NCI-H510A treated with DMSO at 0.1 percent for 48 hours (cell line): Measurements from ENCODE around the gene UTS2B.

Experiments used
- DNase-seq: peaks from one replicate; lab custom pipeline; 2025; lab: John Stamatoyannopoulos, UW

UTS2B gene

DNA sequence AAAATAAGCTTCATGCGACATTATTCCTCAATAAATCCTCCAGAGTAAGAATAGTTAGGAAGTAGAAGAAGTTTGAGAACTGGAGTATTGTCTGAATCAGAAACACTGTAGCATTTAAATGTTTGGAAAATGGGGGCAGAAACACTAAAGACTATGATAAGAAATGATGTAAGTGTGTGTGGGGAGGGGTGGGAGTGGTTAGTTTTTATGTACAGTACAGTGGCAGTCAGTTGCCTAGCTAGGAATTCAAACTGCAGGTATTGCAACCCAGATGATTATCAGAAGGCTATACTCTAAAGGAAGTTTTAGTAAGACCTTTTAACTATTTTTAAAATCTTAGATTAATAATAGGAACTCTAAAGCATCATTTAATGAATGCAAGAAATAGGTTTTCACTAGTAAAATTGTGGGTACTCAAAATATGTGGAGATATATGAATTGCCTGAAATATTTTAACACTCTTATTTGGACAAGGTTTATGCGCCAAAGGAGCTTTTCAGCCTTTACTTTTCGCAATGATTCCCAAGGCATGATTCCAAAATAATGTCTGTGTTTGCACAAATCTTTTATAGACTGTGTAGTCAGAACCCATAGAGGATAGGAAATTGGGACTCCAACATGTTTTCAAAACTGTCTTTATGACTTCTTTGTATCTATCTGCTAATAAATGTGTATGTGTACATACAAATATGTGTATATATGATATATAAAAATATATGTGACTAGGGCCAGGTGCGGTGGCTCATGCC, 9.1 kb downstream of the UTS2B start:
- DNase-seq = no peak

DNA sequence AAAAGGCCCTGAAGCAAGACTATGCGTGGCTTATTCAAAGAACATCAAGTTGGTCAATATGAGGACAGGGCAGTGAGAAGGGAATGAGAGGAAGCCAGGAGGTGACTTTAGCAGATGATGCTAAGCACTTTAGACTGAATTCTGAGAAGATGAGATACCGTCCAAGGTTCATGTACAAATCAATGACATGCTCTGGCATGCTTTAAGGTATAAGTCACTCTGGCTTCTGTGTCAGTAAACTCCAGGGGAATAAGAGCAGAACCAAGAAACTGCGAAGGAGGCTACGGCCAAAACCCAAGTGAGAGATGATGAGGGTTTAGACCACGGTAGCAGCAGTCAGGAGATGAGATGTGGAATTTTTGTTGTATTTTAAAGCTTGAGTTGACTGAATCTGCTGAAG, 10.0 kb downstream of the UTS2B start:
- DNase-seq = no peak

DNA sequence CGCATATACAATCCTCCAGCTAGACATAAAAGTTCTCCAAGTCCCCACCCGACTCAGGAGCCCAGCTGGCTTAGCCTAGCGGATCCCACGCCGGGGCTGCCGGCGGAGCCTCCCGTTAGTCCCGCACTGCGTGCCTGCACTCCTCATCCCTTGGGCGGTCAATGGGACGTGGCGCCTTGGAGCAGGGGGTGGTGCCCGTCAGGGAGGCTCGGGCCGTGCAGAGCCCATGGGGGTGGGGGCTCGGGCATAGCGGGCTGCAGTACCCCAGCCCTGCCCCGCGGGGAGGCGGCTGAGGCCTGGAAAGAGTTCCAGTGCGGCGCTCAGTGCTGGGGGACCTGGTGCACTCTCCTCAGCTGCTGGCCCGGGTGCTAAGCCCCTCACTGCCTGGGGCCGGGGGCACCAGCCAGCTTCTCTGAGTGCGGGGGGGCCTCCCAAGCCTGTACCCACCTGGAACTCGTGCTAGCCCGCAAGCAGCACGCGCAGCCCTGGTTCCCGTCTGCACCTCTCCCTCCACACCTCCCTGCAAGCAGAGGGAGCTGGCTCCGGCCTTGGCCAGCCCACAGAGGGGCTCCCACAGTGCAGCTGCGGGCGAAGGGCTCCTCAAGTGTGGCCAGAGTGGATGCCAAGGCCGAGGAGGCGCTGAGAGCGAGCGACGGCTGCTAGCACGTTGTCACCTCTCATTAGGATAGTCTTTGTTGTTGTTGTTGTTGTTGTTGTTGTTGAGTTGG, 13.3 kb downstream of the UTS2B start:
- DNase-seq = no peak

DNA sequence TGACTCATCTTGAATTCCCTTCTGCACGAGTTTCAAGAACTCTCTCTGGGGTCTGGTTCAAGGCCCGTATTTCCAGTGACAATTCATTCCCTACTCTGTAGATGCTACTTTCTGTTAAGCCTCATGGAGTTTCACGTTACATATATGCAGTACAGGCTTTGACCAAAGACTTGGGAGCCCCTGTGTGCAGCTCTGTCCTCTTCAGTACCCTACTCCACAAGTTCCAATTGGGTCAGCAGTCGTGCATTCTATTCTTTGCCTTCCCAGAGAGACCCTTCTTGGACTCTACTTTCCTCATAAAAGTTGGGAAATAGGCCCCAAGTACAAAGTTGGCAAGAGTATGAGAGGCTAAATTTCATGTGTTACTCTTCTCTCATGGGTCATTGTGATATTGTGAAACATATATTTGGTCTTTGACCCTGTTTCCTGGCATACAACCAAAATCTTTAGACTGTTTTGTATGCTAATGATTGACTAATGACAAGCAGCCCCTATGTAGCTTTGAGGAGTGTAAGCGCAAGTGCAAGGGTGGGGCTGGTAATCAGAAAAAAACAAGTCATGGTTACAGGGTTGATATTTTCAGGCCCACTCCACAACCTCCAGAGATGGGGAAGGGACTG, 16.1 kb downstream of the UTS2B start:
- DNase-seq = no peak

DNA sequence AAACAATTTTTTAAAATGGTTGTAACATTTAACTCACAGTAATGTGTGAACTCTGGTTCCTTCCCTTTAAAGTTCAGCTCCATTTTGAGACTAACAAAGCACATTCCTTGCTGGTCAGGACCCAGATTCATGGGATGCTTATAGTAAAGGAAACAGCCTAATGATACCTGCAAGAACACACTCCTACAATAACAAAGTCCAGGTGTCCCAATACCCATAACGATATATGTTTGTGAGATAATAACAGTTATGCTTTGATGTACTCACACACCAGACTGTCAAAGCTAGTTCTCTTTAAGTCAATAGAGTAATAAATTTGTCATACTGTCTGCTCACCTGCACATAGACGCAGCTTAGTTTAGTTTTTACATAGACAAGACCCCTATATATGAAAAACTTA, 17.0 kb downstream of the UTS2B start:
- DNase-seq = no peak

GRCh38 chr3:191307341-191307740, 23.0 kb downstream of the UTS2B start:
- no peak for DNase-seq

DNA sequence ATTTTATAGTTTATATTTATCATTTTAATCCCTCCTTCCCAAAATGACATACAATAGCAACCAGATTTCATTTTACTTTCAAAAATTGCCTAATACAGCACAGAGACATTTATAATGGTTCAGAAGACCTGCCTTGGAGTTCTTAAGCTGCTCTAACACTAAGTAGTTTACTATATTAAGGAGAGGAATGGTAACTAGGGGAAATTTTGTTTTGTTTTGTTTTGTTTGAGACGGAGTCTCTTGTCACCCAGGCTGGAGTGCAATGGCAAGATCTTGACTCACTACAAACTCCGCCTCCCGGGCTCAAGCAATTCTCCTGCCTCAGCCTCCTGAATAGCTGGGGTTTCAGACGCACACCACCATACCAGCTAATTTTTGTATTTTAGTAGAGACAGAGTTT, 23.9 kb downstream of the UTS2B start:
- no peak for DNase-seq

GRCh38 chr3:191303596-191303995, 26.7 kb downstream of the UTS2B start:
- no peak for DNase-seq

DNA sequence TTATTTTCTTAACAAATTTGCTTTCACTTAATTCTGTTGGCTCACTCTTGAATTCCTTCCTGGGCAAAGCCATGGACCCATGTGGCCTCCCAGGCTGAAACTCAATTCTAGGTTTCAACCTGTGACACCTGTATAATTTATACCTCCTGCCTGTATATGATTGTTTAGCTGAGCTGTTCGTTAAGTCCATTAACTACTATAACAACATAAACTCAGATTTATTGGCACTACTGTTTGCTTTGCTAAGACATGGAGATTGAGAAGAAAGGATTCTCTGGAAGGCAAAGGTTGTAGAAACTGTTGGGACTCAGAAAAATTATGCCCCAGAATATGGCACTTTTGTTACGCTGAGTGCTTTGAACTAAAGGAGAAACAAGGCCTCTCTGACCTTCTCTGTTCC, 27.9 kb downstream of the UTS2B start:
- DNase-seq = no peak

- no peak for DNase-seq
Observed at GRCh38 chr3:191301782-191302411, 28.4 kb downstream of the UTS2B start.

GRCh38 chr3:191301017-191301416, 29.3 kb downstream of the UTS2B start:
- no peak for DNase-seq

GRCh38 chr3:191300422-191300821, 29.9 kb downstream of the UTS2B start:
- no peak for DNase-seq

GRCh38 chr3:191298846-191299245, 31.5 kb downstream of the UTS2B start:
- no peak for DNase-seq

DNA sequence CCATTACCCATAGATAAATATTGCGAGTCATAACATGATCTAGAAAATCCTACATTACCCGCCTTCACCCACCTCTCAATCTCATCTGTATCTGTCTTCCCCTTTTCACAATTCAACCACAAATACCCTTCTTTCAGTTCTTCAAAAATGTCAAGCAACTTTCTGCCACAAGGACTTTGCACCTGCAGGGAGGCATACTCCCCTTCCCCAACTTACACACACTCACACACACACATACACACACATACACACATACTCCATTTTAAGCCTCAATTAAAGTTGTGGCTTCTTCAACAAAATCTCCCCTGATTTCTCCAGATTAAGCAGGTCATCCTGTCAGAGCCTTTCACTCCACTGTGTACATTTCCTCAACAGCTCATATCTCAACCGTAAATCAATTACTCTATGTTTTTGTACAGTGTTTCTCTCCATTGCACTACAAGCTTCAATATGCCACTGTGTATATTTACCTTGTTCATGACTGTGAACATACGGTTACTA, 34.2 kb downstream of the UTS2B start:
- peak; percentile 33 for DNase-seq

GRCh38 chr3:191294291-191294690, 36.0 kb downstream of the UTS2B start:
- DNase-seq = no peak

GRCh38 chr3:191292243-191293015, 37.9 kb downstream of the UTS2B start:
- DNase-seq = no peak

GRCh38 chr3:191290311-191291025, 39.9 kb downstream of the UTS2B start:
- no peak for DNase-seq

GRCh38 chr3:191283400-191283799, 46.9 kb downstream of the UTS2B start:
- no peak for DNase-seq

DNA sequence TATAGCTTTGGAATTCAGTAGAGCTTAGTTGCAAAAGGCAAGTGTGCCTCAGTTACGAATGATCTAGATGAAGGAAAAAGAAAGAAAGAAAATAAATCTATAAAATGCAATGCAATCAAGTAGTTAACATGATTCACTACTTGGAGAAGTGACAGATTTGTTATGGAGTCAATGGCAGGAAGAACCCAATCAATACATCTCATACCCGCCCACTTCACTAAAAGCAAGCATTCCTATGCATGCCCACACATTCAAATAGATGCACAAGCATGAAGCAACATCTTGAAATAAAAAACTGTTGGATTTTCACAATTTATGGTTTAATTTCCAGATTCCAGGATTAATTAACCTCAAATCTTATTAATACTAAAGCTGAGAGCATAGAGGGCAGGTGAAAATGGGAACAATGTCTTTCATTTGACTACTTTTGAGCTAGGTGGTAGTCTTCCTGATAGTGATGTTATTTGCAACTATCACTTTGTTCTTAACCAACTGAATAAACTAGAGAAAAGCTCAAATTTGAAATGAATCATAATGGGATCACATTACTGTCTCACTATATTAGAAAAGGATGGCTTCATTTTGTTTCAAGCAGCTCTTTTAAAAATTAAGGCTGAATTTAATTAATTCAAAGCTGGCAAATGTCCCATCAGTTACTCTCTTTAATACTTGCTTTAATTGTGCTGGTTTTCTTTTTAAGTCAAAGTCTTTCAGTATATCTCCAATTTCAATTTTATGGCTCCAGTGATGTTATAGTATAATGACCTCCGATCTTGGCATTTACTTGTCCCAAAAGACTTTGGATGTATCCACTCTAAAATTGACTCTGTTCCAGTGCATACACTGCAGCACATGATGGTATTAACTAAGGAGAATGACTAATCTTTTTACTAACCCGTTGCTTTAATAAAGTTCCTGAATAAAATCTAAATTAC, 47.8 kb downstream of the UTS2B start:
- no peak for DNase-seq

- DNase-seq = no peak
Observed at GRCh38 chr3:191280882-191281281, 49.4 kb downstream of the UTS2B start.
